H1 (cell line): ENCODE data around the gene CDK12. TPM values are rescaled to one million over a fixed set of nuclear protein-coding genes. Genes with fewer than 3 reads are reported as not detected.

Experiments
- BCL11A ChIP-seq, 2 experiments: IDR thresholded peaks; one replicate each; pipeline ENCODE4 v1.6.1; 2011; ENCODE audit warnings: low read depth in 2 of 2, low read length in 2 of 2, mild to moderate bottlenecking in 2 of 2
- CREB1 ChIP-seq: IDR thresholded peaks from 2 replicates; pipeline ENCODE4 v1.6.1; 2012; ENCODE audit warnings: inconsistent platforms
- EZH2 ChIP-seq: fragments of 200-600 bp; sonication (generic); IDR thresholded peaks from 2 replicates; pipeline ENCODE4 v1.7.1; 2012; ENCODE audit warnings: low read depth, mild to moderate bottlenecking, moderate library complexity, low read length, inconsistent platforms; ENCODE audit not compliant: severe bottlenecking
- POLR2AphosphoS5 ChIP-seq: IDR thresholded peaks from 2 replicates; pipeline ENCODE4 v1.6.1; 2011; ENCODE audit warnings: low read depth, low read length
- RAD21 ChIP-seq, 2 experiments: IDR thresholded peaks in 1 of 2; conservative IDR thresholded peaks in 1 of 2; 2 replicates each; pipeline ENCODE4 v1.6.1; 2011; ENCODE audit warnings: low read depth in 2 of 2, low read length in 2 of 2, improper control_type of control experiment in 1 of 2, inconsistent platforms in 1 of 2, mild to moderate bottlenecking in 1 of 2, moderate library complexity in 1 of 2
- TAF7 ChIP-seq: optimal IDR thresholded peaks from 2 replicates; pipeline ENCODE3; 2011; ENCODE audit warnings: low read depth, mild to moderate bottlenecking, inconsistent platforms, low read length, moderate library complexity, borderline replicate concordance
- TBP ChIP-seq: IDR thresholded peaks from 2 replicates; pipeline ENCODE4 v1.6.1; 2011; ENCODE audit warnings: low read depth, low read length, improper control_type of control experiment
- polyA plus RNA-seq, 7 experiments: library from polyadenylated mRNA; depleted of rRNA in 3 of 7; stranded (reverse) in 5 of 7; unstranded in 2 of 7; fragments of >200 nt in 5 of 7; fragments of 200-250 nt in 2 of 7; gene quantifications; 1 replicate in 5 of 7; 2 replicates in 1 of 7; 4 replicates in 1 of 7; pipeline versions ENCODE4 v1.2.1 to v1.2.3, GENCODE V29; 2011 to 2013; ENCODE audit warnings: missing spikeins in 2 of 7, mixed read lengths in 2 of 7
- total RNA-seq: library from RNA; stranded (reverse); fragmentation: NEBNext Ultra II Directional; extraction: Animal tissue kit (Norgen Biotek cat#: 25700); gene quantifications from 2 replicates; pipeline ENCODE4 v1.2.1, GENCODE V29; 2021

The CDK12 gene
- total and polyA plus RNA-seq, 2 of the 8 experiments (the other 6 are each of a cell fraction or from before 2014, with no cell fraction given): 14.8 to 70.3 TPM

DNA sequence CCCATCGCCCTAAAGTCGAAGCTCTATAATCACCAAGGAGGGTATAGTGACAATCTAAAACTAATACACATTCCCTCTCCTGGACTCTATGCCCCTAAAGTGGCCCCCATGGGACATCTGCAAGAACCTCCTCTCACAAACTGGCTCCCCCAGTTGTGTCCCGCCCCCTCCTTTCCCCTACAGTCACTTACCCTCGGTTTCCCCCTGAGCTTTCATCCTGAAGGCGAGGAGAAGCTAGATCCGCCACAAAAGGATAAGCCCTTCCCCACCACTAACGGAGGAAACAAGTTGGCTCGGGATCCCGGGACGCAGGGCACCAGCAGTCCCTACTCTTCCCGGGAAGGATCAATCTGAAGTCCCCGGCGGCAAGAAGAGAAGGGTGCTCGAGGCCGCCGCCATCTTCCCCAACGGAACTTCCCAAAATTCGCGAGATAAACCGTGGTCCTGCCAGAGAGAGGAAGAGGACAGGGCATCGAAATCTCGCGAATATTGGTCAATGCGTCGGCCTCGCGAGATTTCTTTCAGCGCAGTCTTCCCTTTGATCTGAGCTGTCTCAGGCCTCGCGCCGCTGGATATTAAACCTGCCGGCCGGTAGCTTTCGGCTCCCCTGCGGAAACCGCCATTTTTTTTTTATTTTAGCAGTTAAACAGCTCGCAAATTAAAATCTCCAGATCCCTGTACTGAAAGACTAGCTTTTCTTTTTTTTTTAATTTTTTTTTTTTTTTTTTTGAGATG lies 10.3 kb upstream of the CDK12 start, which contains the start of gene MED1 (continued):
- TF ChIP-seq EZH2: no peak
- peak; percentile 92 for TF ChIP-seq TBP
- no peak for TF ChIP-seq BCL11A (IDR thresholded peaks at IDR 0.05; ENCODE audit: low read depth in 2 of 2, low read length in 2 of 2)
- no peak for TF ChIP-seq RAD21 (IDR thresholded peaks at IDR 0.05 in 1 of 2, conservative IDR thresholded peaks at IDR 0.05 in 1 of 2; ENCODE audit: low read depth in 2 of 2, low read length in 2 of 2)
- peak; percentile 85 for TF ChIP-seq POLR2AphosphoS5
- peak; percentile 38; the same call in 1 of the 2 replicates for TF ChIP-seq CREB1
- peak; percentile 88 for TF ChIP-seq TAF7
- TF ChIP-seq, all 59 proteins: peak for 15
